ENCODE data around the gene FIGN.

FIGN gene

DNA sequence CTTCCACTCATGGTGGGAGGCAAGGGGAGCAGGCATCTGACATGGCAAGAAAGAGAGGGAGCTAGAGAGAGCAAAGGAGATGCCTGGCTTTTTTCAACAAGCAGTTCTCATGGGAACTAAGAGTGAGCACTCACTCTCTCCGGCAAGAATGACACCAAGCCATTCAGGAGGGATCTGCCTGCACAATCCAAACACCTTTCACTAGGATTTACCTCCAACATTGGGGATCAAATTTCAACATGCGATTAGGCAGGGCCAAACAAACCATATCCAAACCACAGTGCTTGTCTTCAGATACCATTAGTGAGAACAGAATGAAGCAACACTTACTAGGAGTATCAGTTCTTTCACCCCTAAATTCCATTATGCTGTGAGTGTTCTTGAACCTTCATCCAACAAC, 77.3 kb downstream of the FIGN start:
- no peak for DNase-seq

DNA sequence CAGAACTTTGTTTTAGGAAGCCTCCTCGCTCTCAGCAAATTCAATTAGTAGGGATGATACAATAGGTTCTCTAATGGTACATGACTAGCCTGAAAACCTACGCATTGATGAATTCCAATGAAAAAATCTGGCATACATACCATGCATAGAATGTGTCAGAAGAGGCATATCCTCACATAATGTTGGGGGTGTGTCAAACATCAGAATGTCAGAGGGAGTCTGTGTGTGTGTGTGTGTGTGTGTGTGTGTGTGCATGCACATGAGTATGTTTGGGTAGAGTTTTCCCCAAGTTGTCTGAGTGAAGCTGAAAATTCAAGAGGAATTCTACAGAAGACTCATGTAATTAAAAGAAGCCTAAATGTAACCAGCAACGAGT, 78.5 kb downstream of the FIGN start:
- no peak for DNase-seq

DNA sequence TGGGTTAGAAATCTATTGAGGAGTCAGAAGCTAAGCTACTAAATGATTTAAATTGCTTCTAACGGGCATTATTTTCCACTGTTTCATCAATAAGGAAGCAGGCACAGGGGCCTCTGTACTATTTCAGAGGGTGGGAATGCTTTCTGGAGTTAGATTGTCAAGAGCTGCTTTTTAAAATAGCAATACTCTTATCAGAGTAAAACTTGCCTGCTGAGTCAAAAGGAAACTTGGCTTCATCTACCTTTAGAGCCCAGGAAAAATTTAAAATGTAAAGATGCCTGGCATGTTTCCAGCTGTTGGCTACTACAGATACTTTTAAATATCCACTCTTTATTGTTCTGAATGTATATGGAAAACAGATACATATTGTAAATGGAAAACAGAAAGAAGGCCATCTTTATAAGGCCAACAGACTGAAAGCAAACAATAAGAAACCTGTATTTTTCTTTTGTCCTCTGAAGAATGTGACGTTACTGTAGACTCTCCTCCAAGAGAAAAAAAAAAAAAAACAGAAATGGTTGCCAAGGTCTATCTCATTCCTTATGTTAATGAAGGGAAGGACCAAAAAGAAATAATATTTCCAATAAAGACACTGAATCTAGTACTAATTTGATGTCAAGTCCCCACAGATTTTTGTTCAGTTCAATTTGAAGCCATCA, 79.1 kb downstream of the FIGN start:
- DNase-seq, result no peak

DNA sequence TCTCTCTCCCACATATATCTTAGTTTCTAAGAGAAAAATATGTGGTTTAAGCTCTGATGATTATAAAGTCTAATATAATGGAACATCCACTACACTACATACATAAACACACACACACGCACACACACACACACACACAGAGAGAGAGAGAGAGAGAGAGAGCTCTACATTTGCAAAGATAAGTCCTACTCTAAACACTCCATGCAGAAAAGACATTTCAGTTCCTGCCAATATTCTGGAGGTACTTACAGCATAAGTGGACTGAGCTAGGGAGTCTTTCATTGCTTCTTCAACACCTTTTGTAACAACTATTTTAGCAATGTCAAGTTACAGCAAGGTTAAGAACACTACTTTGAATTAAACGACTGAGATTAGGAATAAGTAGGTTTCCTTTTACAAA, 80.1 kb downstream of the FIGN start:
- no peak for DNase-seq

DNA sequence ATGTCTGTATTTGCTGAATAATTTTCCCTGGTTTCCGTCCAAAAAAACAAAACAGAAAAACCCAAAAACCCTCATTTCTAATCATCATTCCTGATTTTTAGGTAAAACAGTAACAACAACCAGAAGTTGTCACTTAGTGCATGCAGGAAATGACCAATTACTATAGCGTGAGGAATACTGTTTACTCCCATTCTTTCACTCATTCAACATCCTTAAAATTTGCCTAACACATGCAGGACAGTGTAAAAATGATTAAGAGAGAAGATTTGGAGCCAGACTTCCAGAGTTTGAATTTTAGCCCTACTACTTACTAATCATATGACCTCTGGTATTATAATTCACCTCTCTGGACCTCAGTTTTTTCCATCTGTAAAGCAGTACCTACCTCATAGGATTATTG, 83.1 kb downstream of the FIGN start:
- DNase-seq, result no peak

DNA sequence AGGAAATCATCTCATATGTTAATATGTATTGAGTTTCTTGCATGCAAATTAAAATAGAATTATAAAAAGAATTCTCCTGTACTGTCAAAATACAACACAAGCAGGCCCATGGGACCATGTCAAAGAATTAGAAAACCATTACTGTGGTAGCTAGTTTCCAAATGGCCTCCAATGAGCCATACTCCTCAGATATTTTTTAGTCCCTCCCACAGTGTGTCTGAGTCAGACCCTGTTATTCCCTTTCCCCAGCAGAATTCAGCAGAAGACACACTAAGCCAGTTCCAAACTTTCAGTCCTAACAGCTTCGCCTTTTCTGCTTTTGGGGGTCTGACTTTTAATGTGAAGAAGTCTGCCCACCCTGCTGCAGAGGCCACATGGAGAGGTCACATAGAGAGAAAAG, 86.7 kb downstream of the FIGN start:
- no peak for DNase-seq

DNA sequence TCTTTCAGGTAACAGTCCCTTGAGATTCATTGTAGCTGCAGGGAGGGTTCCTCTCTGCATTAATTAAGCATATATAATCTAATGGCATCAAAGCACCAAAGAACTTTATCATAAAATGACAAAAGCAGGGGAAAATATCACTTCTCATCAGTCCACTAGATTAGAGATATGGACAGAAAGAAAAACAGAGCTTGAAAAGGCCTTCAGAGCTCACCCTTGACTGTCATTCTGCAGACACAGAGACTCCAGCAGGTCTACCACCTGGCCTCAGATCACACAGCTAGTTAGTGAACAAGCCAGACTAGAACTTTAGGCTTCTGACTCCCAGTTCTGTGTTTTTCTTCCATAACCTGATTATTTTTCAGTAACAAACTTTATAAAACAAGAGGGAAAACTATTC, 88.5 kb downstream of the FIGN start:
- no peak for DNase-seq

DNA sequence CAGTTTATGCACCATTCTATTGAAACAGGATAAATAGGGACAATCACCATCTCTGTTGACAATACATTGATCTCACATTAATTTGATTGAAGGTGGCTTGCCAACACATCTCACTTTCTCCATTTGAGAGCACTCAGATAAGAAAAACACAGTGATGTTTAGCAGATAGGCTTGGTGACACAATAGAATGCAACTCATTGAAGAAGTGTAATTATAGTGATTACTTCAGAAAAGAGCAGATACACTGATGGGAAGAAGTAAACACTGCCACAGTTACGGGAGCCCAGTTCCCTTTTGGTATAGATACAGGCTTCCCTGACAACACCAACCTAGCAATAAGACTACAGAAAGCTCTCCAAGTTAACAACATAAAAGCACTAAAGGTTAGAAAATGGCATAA, 89.1 kb downstream of the FIGN start:
- DNase-seq, result no peak

DNA sequence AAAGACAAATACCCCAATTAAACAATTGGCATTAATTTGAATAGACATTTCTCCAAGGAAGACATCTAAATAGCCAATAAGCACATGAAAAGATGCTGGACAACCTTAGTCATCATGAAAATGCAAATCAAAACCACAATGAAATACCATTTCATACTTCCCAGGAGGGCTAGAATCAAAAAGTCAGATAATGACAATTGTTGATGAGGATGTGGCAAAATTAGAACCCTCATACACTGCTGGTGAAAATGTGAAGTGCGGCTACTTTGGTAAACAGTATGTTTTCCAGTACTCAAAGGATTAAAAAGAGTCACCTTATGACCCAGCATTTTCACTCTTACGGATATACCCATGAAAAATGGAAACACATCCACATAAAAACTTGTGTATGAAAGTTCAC, 91.6 kb downstream of the FIGN start:
- DNase-seq, result no peak

DNA sequence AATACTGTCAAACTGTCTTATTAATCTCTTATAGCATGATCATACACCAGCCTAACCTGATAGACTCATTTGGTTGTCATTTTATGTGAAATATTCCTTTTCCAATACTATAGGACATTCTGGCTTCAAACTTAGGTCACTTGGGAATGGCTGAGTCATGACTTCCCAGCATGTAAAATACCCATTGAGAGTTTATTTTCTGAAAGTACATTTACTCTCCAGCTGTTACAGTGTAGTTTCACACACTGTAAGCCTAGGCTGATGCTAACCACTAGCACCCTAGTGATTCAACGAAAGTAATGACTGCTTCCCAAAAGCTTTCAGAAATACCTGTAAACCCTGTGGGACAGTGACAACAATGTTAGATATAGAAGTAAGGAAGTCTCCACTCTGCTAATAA, 93.8 kb downstream of the FIGN start:
- no peak for DNase-seq

DNA sequence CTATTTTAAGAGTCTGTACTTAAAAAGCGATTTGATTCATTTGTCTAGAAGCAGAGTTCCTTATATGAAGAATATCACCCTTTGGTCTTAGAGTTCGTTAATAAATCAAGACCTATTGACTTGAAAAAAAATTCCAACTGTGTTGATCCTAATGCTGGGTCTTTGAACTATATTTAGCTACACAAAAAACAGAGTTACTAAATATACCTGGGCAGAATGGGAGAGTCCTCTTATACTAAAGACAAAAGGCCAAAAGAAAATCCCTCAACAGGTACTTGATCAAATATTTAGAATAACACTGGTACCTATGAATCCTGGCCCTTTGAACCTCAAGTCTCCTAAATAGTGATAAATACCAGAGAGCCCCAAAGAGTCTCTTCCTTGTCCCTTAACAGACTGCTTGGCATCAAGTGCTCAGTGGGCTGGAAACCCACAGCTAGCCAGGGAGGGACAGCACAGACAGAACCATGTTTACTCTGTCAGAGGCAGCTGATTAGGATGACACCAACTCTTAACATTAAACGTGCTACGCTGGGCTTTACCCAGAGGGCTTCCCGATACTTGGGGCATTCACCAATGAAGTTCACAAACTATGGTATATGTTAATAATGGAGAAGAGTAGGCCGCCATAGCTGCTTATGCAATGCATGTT, 95.1 kb downstream of the FIGN start:
- no peak for DNase-seq

DNA sequence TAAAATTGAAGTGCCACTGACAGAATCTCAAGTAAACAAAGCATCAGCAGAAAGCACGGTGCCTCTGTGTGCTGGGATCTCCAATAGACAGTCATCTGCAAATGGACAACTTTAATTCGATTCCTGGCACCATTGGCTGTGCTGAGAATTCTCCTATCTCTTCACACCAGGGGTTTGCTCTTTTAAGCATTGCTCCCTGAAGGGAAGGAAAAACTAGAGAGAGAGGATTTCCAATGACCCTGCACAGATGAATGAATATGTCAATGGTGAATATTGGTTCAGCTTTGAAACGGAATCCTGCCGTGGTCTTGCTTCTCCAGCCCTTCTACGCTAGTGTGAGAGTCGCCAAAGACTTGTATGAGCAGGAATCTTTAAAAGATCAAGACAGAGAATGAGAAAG, 97.9 kb downstream of the FIGN start:
- DNase-seq, result no peak

DNA sequence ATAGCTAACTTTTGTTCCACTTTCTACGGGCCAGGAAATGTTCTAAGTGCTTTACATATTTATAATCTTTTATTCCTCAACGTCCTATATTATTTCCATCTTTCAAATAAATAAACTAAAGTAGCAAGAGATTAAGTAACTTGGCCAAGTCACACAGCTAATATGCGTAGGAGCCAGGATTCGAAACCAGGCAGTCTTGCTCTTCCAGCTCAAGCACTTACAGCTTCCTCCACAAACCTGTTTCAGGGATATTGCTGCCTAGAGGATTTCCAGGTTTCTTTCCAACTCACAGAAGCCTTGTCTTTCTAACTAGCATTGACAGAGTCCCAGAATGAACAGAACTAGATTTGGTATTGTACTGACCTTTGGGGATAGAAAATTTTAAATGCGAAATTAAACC, 102.5 kb downstream of the FIGN start:
- DNase-seq, result no peak

DNA sequence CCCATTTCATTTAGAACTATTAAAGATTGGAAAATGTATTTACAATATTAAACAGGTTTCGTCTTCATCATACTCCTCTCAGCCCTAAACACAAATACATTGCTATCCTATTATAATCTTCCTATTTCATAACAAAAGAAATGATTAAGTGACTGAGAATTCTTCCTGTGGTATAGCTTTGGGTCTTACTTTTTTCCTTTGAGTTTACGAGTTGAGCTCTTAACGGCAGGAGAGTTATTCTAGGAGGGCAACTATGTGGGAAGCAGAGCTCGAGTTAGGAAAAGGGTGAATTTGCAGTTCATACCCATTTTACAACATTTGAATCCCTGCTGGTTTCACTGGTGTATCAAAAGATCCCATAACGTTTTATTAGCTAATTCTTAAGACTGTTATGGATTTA, 105.0 kb downstream of the FIGN start:
- DNase-seq, result no peak

DNA sequence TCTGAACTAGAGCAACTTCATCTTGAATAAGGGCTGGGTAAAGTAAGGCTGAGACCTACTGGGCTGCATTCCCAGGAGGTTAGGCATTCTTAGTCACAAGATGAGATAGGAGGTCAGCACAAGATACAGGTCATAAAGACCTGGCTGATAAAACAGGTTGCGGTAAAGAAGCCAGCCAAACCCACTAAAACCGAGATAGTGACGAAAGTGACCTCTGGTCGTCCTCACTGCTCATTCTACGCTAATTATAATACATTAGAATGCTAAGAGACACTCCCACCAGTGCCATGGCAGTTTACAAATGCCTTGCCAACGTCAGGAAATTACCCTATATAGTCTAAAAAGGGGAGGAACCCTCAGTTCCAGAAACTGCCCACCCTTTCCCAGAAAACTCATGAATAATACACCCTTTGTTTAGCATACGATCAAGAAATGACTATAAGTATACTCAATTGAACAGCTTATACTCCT, 109.1 kb downstream of the FIGN start:
- DNase-seq, result no peak

DNA sequence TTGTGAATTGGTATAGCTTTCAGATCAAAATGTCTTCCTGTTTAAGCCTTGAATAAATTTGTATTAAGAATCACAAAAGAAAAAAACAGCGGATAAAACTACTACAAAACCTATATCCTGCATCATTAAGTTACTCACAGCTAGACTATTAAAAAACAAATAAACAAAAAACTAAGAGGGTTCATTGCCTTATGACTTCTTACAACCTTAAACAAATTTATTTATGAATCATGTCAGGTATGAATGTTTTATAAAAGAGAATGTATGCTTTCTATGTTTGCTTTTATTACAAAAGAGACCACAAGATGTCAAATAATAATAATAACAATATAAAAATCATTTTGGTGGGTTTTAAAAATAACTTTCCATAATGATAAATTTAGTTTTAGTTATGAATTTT, 109.6 kb downstream of the FIGN start:
- no peak for DNase-seq

DNA sequence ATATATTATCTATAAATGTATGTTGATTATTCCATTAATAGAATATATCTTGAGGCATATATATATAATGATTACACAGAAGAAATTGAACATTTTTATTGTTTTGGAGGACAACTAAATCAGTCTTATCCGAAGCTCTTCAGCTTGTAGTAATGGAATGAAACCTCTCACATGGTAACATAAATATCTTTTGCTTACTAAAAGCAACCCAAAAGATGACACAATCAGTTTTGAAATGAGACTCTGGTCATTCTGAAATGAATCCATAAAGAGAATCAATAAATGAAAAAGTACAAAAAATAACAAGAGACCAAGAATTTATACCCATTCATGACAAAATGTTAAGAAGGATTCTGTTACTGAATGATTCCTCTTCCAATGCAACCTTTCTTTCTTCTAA, 110.2 kb downstream of the FIGN start:
- DNase-seq, result no peak

DNA sequence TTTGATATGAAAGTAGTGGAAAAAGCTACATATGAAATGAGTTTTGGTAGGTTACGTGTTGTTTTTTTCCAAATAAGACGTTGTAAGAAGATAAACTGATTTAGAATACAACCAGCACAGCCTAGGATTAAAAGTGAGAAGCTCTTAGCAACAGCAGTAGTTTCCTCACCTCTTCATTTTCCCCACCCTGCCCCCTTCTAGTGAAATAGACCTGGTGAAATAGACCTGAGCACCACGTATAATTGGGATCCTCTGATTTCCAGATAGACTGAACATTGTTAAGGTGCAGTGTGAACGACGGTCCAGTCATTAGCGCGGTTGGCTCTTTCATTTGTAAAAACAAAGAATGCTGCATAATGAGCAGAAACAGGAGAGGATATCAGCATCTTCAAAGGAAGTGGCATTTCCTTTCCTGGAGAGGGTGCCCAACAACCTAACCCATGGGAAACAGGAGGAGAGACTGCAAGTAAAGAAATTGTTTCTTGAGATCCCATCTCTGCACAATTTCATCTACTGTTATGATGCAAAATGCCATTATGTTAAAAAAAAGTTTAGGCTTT, 114.3 kb downstream of the FIGN start:
- no peak for DNase-seq

DNA sequence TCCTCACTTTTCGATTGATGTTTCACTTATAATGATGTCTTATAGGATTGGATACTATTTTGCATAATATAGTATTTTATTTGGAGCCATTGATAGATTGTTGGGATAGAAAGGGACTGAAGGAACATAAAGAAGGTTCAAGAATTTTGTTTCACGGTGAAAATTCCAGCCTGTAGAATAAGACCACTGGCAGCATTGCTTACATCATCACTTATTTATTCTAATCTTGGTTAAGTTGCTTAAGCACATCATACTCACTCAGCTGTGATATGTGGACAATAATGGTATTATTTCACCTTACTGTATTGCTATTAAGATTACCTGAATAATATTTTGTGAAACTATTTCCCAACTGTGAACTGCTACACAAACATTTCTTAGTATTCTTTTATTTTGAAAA, 118.3 kb downstream of the FIGN start:
- no peak for DNase-seq

DNA sequence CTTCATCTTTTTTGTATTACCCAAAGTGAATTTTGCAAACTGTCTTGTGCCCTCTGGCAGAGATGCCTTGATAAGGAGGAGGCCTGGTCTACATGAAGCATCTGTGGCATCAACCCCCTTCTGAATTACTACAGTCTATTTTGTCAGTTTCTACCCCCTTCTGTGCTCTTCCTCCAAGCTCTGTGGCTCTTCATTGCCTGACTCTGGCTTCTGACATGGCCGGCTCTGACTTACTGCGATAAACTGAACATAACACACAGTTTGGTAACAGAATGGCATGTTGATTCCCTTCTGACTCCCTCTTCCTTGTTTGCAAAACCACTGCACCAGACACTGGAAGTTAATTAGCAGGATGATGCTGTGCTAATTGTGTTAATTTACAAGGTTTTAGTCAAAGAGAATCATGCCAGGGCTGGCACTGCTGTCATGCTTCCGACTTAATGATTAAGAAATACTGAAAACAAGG, 122.5 kb downstream of the FIGN start:
- no peak for DNase-seq

DNA sequence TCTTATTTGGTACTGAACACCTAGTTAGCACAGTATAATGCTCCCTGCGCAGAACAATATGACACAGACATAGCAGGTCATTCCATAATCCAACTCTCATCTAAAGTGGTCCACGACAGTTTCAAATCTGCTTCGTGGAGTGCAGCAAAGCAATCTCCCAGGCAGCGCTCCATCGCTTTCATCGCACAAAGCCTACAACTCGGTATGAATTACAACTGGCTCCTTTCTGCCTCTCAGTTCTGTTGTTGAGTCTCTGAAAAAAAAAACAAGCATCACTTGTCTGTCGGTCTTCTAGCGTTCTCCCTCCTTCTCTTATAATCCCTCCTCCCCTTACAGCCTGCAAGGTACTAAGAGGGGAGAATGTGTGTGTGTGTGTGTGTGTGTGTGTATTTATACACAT, 123.5 kb downstream of the FIGN start:
- DNase-seq, result no peak

DNA sequence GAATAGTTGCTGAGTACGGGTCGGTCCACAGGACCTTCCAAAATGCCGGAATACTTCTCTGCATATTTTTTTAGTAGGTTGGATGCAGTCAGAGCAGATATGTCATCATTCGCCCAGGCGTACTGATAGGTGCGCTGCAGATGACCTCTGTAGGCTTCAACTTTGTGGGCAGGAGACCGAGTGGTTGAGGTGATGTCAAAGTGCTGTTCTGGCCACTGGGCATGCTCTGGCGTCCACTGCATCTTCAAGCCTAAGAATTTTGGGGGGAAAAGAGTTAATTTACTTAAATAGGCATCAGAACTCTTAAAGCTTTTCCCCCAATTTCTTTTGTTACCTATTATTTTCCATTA, 124.3 kb downstream of the FIGN start:
- DNase-seq, result no peak

DNA sequence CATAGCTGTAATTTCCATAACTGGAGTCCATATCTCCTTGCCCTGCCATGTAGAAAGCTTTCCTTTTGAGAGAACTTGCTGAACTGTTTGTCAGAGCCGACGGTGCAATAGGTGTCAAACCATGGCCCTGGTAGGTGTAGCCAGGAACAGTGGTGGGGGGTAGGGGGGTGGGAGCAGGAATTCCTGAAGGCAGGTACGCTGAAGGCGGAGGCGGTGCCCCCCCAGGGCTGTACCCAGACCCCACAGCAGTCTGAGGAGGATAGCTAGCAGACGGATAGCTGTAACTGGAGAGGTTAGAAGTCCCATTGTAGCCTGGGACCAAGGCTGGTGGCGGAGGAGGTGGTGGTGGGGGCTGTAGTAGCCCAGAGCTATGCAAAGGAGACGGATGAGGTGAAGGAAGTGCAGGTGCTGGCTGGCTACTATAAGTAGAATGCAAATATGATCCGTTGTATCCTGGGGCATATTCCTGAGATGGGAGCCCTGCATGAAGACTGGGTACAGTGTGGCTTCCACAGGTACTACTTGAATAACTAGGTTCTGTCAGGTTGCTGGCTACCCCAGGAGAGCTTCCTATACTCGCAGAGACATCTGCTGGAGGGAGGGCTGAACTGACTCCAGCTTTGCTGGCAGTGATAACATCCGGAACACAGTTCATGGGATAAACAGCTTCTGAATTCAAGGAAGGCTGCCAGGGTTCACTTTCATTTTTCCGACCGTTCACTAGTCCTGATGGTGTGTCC, 124.8 kb downstream of the FIGN start:
- DNase-seq, result no peak

DNA sequence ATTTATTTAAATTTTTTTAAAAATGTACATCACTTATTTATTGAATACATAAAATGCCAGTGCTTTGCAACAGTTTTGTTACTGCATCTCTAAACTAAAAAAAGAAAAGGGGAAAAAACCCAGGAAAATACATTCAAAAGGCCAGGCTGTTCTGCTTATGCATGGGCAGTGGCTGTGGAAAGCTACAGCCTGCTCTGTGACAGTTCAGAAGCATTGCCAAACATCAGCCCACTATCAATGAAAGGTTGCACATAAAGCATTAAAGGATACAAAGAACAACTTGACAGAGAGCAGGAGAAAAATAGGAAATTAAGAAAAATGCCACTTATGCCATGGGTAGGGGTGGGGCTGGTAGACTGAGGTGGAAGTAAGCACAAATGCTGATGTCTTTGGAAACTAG, 128.2 kb downstream of the FIGN start:
- DNase-seq, result no peak
